ENCODE results near the gene SYT3. TPM values are rescaled to one million over a fixed set of nuclear protein-coding genes. Genes with fewer than 3 reads are reported as not detected.

The SYT3 gene
- total and polyA plus RNA-seq, 4 donors = not detected

DNA sequence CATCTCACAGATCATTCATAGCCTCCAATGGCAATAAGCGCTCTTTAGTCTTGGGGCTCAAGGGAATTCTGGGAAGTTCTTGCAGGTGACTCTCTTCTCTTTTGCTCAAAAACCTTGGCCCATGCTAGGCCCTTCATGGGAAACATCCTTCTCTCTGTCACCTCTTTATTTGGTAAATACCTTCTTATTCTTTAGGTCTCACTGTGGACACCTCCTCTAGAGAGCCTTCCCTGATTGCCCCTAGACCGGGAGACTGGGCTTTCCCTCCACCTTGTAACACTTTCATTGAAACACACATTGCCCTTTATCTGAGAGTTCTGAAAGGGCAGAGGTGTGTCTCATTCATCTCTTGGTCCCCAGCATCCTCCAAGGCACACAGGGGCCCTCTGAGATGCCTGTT is 11.5 kb upstream of the SYT3 start:
- 86% methylated on average over 2 of the region's 2 CpGs for whole genome bisulfite sequencing
- no peak for DNase-seq (ENCODE audit: low spot score)
- no peak overlapping the region for H3K9ac ChIP-seq (ENCODE audit: low read depth in 1 of 2, low read length in 2 of 2)
- no peak for TF ChIP-seq YY1 (IDR thresholded peaks at IDR 0.05)
- no peak for TF ChIP-seq FOXA1 (IDR thresholded peaks at IDR 0.05)
- TF ChIP-seq SP1 (IDR thresholded peaks at IDR 0.05) = no peak
- no peak for TF ChIP-seq TAF1 (conservative IDR thresholded peaks at IDR 0.05)
- TF ChIP-seq, protein P1, sequence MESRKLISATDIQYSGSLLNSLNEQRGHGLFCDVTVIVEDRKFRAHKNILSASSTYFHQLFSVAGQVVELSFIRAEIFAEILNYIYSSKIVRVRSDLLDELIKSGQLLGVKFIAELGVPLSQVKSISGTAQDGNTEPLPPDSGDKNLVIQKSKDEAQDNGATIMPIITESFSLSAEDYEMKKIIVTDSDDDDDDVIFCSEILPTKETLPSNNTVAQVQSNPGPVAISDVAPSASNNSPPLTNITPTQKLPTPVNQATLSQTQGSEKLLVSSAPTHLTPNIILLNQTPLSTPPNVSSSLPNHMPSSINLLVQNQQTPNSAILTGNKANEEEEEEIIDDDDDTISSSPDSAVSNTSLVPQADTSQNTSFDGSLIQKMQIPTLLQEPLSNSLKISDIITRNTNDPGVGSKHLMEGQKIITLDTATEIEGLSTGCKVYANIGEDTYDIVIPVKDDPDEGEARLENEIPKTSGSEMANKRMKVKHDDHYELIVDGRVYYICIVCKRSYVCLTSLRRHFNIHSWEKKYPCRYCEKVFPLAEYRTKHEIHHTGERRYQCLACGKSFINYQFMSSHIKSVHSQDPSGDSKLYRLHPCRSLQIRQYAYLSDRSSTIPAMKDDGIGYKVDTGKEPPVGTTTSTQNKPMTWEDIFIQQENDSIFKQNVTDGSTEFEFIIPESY (IDR thresholded peaks at IDR 0.05) = no peak
- no peak for TF ChIP-seq JUND (IDR thresholded peaks at IDR 0.05)
- TF ChIP-seq, protein P2, sequence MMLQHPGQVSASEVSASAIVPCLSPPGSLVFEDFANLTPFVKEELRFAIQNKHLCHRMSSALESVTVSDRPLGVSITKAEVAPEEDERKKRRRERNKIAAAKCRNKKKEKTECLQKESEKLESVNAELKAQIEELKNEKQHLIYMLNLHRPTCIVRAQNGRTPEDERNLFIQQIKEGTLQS (IDR thresholded peaks at IDR 0.05) = no peak
- TF ChIP-seq NR2F2 (IDR thresholded peaks at IDR 0.05) = no peak
- no peak for TF ChIP-seq RXRA (IDR thresholded peaks at IDR 0.05)
- TF ChIP-seq, protein P3, sequence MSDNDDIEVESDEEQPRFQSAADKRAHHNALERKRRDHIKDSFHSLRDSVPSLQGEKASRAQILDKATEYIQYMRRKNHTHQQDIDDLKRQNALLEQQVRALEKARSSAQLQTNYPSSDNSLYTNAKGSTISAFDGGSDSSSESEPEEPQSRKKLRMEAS (IDR thresholded peaks at IDR 0.05) = no peak
- no peak for TF ChIP-seq GABPA (IDR thresholded peaks at IDR 0.05 in 1 of 2, conservative IDR thresholded peaks at IDR 0.05 in 1 of 2)
- TF ChIP-seq, protein P4, sequence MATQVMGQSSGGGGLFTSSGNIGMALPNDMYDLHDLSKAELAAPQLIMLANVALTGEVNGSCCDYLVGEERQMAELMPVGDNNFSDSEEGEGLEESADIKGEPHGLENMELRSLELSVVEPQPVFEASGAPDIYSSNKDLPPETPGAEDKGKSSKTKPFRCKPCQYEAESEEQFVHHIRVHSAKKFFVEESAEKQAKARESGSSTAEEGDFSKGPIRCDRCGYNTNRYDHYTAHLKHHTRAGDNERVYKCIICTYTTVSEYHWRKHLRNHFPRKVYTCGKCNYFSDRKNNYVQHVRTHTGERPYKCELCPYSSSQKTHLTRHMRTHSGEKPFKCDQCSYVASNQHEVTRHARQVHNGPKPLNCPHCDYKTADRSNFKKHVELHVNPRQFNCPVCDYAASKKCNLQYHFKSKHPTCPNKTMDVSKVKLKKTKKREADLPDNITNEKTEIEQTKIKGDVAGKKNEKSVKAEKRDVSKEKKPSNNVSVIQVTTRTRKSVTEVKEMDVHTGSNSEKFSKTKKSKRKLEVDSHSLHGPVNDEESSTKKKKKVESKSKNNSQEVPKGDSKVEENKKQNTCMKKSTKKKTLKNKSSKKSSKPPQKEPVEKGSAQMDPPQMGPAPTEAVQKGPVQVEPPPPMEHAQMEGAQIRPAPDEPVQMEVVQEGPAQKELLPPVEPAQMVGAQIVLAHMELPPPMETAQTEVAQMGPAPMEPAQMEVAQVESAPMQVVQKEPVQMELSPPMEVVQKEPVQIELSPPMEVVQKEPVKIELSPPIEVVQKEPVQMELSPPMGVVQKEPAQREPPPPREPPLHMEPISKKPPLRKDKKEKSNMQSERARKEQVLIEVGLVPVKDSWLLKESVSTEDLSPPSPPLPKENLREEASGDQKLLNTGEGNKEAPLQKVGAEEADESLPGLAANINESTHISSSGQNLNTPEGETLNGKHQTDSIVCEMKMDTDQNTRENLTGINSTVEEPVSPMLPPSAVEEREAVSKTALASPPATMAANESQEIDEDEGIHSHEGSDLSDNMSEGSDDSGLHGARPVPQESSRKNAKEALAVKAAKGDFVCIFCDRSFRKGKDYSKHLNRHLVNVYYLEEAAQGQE (IDR thresholded peaks at IDR 0.05) = no peak
- TF ChIP-seq HNF4G (IDR thresholded peaks at IDR 0.05) = no peak
- TF ChIP-seq EGR1 (IDR thresholded peaks at IDR 0.05; ENCODE audit: low read depth in 2 of 2) = no peak
- TF ChIP-seq, protein P5, sequence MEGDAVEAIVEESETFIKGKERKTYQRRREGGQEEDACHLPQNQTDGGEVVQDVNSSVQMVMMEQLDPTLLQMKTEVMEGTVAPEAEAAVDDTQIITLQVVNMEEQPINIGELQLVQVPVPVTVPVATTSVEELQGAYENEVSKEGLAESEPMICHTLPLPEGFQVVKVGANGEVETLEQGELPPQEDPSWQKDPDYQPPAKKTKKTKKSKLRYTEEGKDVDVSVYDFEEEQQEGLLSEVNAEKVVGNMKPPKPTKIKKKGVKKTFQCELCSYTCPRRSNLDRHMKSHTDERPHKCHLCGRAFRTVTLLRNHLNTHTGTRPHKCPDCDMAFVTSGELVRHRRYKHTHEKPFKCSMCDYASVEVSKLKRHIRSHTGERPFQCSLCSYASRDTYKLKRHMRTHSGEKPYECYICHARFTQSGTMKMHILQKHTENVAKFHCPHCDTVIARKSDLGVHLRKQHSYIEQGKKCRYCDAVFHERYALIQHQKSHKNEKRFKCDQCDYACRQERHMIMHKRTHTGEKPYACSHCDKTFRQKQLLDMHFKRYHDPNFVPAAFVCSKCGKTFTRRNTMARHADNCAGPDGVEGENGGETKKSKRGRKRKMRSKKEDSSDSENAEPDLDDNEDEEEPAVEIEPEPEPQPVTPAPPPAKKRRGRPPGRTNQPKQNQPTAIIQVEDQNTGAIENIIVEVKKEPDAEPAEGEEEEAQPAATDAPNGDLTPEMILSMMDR (IDR thresholded peaks at IDR 0.05; ENCODE audit: low read depth, low read length, missing input control) = no peak
- no peak for TF ChIP-seq RAD21 (IDR thresholded peaks at IDR 0.05)
- no peak for TF ChIP-seq HNF4A (conservative IDR thresholded peaks at IDR 0.05)
- TF ChIP-seq FOXA2 (IDR thresholded peaks at IDR 0.05) = no peak
- no peaks in the 10 kb centered on the region for H3K4me1 ChIP-seq (ENCODE audit: control insufficient read depth in 4 of 4, insufficient read depth in 4 of 4, low read length in 3 of 4)
- no peaks in the 10 kb centered on the region for H3K36me3 ChIP-seq (ENCODE audit: control insufficient read depth in 4 of 4, insufficient read depth in 3 of 4, low read depth in 1 of 4, low read length in 3 of 4)
- H3K27me3 ChIP-seq (ENCODE audit: control insufficient read depth in 4 of 4, insufficient read depth in 4 of 4, low read length in 3 of 4) = peaks cover 0 to 9% (median 3%) of the 10 kb centered on the region in 4 donors
- H3K4me3 ChIP-seq (ENCODE audit: low read depth in 1 of 3, low read length in 3 of 3) = no peak overlapping the region
- H3K9me3 ChIP-seq (ENCODE audit: control insufficient read depth in 4 of 4, low read length in 3 of 4) = peaks cover 7 to 10% (median 8%) of the 10 kb centered on the region in 4 donors
- H3K27ac ChIP-seq (ENCODE audit: low read depth in 1 of 2, low read length in 2 of 2) = no peak overlapping the region
